Mucosa of rectum (tissue), 2 donors: ENCODE measurements around the gene IRF5.
A peak's percentile ranks its signal among the peaks of the same experiment; 100 is the strongest.

Source experiments
- H3K27ac ChIP-seq, 2 donors: one replicate each; pipeline ENCODE4 v1.7.0; 2013; ENCODE audit warnings: inconsistent platforms in 2 of 2, low read depth in 2 of 2, low read length in 2 of 2
- H3K27me3 ChIP-seq, 2 donors: one replicate each; pipeline ENCODE4 v1.7.0; 2013; ENCODE audit warnings: low read length in 2 of 2; ENCODE audit not compliant: control insufficient read depth in 2 of 2, insufficient read depth in 2 of 2
- H3K36me3 ChIP-seq, 2 donors: one replicate each; pipeline ENCODE4 v1.7.0; 2013; ENCODE audit warnings: low read length in 2 of 2; ENCODE audit not compliant: control insufficient read depth in 2 of 2, insufficient read depth in 2 of 2
- H3K4me1 ChIP-seq, 2 donors: one replicate each; pipeline ENCODE4 v1.7.0; 2013; ENCODE audit warnings: low read length in 2 of 2, mild to moderate bottlenecking in 1 of 2; ENCODE audit not compliant: control insufficient read depth in 2 of 2, insufficient read depth in 2 of 2
- H3K4me3 ChIP-seq, 2 donors: one replicate each; pipeline ENCODE4 v1.7.0; 2013; ENCODE audit warnings: low read length in 2 of 2
- H3K9ac ChIP-seq, 2 donors: one replicate each; pipeline ENCODE4 v1.7.0; 2013; ENCODE audit warnings: low read length in 2 of 2, low read depth in 1 of 2, mild to moderate bottlenecking in 1 of 2
- H3K9me3 ChIP-seq, 2 donors: one replicate each; pipeline ENCODE4 v1.7.0; 2013; ENCODE audit warnings: low read length in 2 of 2; ENCODE audit not compliant: control insufficient read depth in 2 of 2
- donor health status: healthy.
- donor health status: Normal muscosa, but diverticular disease.

The IRF5 gene

DNA sequence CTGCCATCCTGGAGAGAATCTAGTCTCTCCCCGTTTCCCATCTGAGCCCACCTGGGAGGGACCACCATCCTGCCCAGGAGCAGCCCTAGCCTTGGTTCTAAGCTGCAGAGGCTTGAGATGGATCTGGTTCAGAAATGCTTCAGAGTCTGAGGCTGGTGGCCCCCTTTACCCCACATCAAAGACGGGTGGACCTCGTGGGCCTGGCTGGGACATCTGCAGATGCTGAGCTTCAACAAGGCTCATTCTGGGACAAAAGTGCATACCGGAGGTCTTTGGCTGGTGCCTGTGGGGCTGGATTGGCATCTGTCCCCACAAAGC is 4.9 kb upstream of the IRF5 start:
- no peaks in the 10 kb centered on the region for H3K27me3 ChIP-seq
- H3K36me3 ChIP-seq = no peaks in the 10 kb centered on the region
- no peaks in the 10 kb centered on the region for H3K9me3 ChIP-seq
- H3K4me3 ChIP-seq = peak overlapping the region in 1 of 2 donors; percentile 48
- H3K9ac ChIP-seq = no peak overlapping the region
- no peak overlapping the region for H3K27ac ChIP-seq
- peaks cover 6 to 14% of the 10 kb centered on the region in 2 donors for H3K4me1 ChIP-seq

DNA sequence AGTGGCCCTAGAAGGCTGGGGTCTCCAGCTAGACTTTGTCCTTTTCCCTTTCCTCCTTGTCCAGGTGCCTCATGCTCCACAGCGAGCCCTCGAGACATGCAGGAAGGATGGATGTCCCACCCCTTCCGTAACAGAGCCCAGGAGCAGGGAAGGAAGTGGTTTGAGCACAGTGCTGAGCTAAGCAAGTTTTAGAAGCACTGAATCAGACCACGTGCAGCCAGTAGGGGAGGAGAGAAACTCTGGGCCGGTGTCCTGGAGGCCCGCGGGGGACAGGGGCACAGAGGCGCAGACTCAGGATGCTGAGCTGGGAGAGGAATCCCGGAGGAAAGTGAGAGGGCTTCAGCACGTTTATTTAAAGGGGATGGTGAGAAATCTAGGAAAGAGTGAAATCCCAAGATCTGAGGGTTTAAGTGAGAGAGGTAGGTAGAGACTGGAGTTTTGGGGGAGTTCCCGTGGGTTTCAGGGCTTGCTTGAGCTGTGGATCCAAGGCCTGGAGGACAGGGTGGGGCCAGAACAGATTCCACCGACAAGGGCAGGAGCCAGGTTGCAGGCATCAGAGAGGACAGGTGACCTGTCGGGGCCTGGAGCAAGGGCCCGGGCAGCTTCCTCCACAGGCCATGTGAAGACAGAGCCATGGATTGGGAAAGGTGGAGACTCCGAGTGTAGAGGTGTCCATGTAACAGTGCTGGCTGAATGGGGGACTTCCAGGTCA is 4.4 kb upstream of the IRF5 start:
- H3K4me3 ChIP-seq = peak overlapping the region in 1 of 2 donors; percentile 48
- H3K4me1 ChIP-seq = peaks cover 6 to 14% of the 10 kb centered on the region in 2 donors
- no peaks in the 10 kb centered on the region for H3K9me3 ChIP-seq
- H3K27ac ChIP-seq = peak overlapping the region; percentile 5 to 43
- H3K9ac ChIP-seq = no peak overlapping the region
- H3K36me3 ChIP-seq = no peaks in the 10 kb centered on the region
- H3K27me3 ChIP-seq = no peaks in the 10 kb centered on the region

DNA sequence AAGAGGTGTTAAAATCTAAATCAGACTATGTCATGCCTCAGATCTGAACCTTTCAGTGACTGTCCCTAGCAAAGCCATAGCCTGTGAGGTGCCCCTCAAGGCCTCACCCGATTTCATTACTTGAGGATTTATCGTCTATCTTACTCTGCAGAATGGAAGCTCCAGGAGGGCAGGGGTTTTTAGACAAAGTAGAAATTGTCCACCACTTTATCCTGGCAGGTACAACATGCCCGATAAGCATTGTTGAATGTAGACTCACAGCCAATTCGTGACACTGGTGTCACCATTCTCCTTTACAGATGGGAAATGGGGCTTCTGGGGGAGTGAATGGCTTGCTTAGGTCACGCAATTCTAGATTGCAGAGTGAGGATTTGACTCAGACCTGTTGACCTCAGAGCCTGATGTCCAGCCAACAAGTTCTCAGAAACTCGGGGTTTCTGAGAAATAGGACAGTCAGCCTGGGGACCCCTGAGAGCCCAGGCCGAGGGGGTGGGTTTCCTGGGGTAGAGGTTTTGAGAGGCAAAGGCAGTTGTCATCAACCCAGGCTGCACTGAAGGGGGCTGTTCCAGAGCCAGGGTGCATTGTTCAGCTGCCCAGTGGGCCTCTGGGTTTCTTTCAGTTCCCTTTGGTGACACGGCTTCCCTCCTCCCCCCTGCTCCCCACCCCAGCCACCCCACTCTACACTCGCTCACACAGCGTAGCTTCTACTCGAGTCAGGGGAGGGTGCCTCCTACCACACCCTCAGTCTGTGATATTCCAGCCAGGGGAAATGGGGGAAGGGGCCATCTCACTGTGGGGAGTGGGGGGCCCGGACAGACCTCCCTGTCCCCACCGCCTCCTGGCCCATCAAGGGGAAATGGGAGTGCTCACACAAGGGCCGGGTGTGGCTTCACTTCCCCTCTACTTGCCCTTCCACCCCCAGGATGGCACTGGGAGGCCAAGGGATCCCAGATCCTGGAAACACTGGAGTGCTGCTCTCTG is 3.1 kb upstream of the IRF5 start:
- Histone ChIP-seq H3K9me3 (no peaks in the 10 kb centered on the region), H3K36me3 (no peaks in the 10 kb centered on the region), H3K4me1 (peaks cover 12 to 19% of the 10 kb centered on the region in 2 donors), H3K27me3 (no peaks in the 10 kb centered on the region), H3K4me3 (no peak overlapping the region), H3K9ac (no peak overlapping the region), H3K27ac (peak overlapping the region in 1 of 2 donors; percentile 32)

DNA sequence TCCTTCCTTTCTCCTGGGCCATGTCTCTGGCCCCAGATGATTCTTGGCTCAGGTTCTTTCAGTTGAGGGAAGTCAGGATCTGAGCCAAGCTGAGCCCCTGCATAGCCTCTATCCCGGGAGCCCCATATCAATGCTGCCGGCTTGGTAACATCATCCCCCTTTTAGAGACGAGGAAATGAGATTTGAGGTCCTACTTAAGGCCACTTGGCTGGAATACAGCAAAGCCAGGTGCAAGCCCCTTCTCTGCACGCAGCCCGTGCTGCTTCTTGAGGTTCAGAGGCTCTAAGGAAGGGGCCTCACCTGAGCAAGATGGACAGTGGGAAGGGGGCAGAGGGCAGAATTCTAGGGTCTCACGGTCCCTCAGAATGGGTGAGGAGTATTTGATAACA is 2.4 kb upstream of the IRF5 start:
- H3K36me3 ChIP-seq = no peaks in the 10 kb centered on the region
- H3K27me3 ChIP-seq = no peaks in the 10 kb centered on the region
- no peaks in the 10 kb centered on the region for H3K9me3 ChIP-seq
- peaks cover 14 to 19% of the 10 kb centered on the region in 2 donors for H3K4me1 ChIP-seq
- H3K9ac ChIP-seq = no peak overlapping the region
- H3K27ac ChIP-seq = peak overlapping the region in 1 of 2 donors; percentile 32
- H3K4me3 ChIP-seq = no peak overlapping the region

GRCh38 chr7:128936798-128937197 is 929 bp upstream of the IRF5 start:
- Histone ChIP-seq H3K36me3 (no peaks in the 10 kb centered on the region), H3K9me3 (no peaks in the 10 kb centered on the region), H3K9ac (no peak overlapping the region), H3K4me3 (no peak overlapping the region), H3K27ac (no peak overlapping the region), H3K27me3 (no peaks in the 10 kb centered on the region), H3K4me1 (peaks cover 22 to 27% of the 10 kb centered on the region in 2 donors)

- H3K27me3 ChIP-seq = no peaks in the 10 kb centered on the region
- H3K9me3 ChIP-seq = no peaks in the 10 kb centered on the region
- H3K36me3 ChIP-seq = no peaks in the 10 kb centered on the region
- peak overlapping the region; percentile 47 to 69 for H3K9ac ChIP-seq
- H3K4me3 ChIP-seq = peak overlapping the region; percentile 62 to 79
- H3K27ac ChIP-seq = peak overlapping the region; percentile 56 to 75
- H3K4me1 ChIP-seq = peaks cover 22 to 27% of the 10 kb centered on the region in 2 donors
Measured at GRCh38 chr7:128937271-128937646, 468 bp upstream of the IRF5 start.

DNA sequence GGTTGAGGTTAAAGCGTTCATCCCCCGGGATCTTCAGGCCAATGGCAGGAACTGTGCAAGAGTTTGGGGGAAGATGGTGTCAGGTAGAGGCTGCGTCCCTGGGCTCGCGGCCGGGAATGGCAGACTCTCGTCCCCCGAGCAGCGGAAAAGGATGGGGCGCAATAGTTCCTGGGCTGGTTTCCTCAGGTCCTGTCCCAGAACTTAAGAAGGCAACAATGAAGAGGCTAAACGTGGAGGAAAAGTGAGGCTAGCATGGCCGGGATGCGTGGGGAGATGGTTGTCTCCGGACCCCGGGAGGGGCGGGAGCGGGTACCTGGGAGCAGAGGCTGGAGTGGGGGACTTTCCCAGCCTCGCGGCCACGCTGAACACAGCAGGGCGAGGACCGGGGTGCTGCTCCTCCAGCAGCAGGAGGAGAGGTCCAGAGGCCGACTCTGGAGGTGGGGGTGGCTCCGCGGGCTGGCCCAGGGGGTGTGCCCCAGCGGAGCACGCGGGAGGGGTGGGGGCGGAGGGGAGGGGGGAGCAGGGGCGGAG is 882 bp downstream of the IRF5 start:
- no peaks in the 10 kb centered on the region for H3K36me3 ChIP-seq
- peak overlapping the region; percentile 60 to 69 for H3K9ac ChIP-seq
- H3K9me3 ChIP-seq = no peaks in the 10 kb centered on the region
- peak overlapping the region; percentile 62 to 79 for H3K4me3 ChIP-seq
- no peaks in the 10 kb centered on the region for H3K27me3 ChIP-seq
- H3K27ac ChIP-seq = peak overlapping the region; percentile 61 to 75
- peaks cover 19 to 22% of the 10 kb centered on the region in 2 donors for H3K4me1 ChIP-seq

DNA sequence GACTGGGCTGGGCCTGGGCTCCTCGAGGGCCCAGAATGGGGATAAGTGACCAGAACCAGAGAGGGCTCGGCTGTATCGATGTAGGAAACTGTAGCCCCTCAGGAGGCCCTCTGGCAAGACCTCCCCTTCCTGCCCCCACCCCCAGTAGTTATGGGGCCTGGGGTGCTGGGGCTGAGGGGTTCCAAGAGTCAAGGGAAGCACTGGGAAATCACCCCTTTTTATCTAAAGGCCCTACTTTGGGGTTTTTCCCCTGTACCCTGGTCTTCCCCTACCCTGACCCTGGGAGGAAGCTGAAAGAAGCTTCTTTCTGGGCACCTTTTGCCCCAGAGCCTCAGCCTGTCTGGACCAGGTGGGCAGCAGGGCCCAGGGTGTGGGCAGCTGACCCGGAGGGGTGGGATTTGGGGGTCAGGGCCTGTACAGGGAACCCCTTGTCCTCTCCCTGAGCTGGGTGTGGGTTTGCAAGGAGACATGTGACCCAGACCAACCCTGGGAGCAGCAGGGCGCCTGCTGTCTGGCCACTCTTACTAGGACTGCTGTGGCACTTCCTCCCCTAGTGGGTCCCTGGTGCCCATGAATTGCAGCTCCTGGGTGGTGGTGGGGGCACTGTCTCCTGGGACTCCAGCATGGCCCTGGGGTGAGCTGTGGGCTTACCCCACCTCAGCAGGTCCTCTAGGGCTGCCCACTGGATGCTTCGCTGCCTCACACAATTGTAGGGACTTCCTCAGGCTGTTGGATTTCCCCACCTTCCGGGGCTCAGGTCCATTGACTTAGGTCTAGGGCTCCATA is 1.5 kb downstream of the IRF5 start:
- Histone ChIP-seq H3K27me3 (no peaks in the 10 kb centered on the region), H3K9ac (peak overlapping the region in 1 of 2 donors; percentile 26), H3K27ac (peak overlapping the region; percentile 61 to 77), H3K36me3 (no peaks in the 10 kb centered on the region), H3K4me3 (peak overlapping the region; percentile 42 to 54), H3K9me3 (no peaks in the 10 kb centered on the region), H3K4me1 (peaks cover 19 to 22% of the 10 kb centered on the region in 2 donors)

- Histone ChIP-seq H3K9ac (peak overlapping the region; percentile 26 to 47), H3K36me3 (no peaks in the 10 kb centered on the region), H3K4me1 (peaks cover 19 to 22% of the 10 kb centered on the region in 2 donors), H3K27me3 (no peaks in the 10 kb centered on the region), H3K4me3 (peak overlapping the region; percentile 42 to 54), H3K9me3 (no peaks in the 10 kb centered on the region), H3K27ac (peak overlapping the region; percentile 61 to 77)
Measured at GRCh38 chr7:128939861-128940410, 2.2 kb downstream of the IRF5 start.
